ENCODE data around the gene SLC39A13.

DNA sequence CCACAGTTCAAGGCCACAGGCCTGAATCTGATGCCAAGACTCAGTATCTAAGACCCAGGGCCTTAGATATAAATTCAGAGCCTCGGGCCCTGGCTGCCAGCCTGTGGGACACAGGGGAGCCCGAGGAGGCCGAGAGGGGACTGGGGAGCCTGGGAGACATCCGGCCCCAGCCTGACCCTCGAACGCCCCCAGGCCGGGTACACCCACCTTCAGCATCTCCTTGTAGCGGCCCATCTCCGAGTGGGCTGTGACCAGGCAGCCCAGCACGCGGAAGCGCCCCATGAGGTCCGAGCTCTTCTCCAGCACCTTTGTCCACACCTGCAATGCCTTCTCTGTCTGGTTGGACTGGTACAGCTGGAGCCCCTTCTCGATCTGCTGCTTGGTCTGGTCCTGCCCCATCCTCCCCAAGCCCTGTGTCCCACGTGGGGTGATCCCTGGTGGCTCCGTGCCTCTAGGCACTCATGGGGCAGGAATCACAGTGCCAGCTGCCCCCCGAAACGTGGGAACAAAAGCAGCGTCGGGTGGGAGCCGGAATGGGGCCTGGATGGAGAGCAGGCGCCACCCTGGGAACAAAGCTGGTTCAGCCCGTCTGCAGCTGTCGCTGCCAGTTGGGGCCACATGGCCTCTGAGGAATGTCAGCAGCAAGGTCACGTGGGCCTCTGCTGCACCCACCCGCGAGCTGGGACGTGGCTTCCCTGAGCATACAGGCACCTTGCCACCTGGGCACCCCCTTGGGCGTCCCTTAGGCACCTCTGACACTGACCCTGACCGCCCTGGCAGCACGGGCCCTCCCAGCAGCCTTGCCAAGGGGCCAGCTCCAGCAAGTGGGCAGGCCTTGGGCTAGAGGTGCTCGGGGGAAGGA is 40.4 kb downstream of the SLC39A13 start, which contains the start of gene RAPSN:
- TF ChIP-seq, protein P1, sequence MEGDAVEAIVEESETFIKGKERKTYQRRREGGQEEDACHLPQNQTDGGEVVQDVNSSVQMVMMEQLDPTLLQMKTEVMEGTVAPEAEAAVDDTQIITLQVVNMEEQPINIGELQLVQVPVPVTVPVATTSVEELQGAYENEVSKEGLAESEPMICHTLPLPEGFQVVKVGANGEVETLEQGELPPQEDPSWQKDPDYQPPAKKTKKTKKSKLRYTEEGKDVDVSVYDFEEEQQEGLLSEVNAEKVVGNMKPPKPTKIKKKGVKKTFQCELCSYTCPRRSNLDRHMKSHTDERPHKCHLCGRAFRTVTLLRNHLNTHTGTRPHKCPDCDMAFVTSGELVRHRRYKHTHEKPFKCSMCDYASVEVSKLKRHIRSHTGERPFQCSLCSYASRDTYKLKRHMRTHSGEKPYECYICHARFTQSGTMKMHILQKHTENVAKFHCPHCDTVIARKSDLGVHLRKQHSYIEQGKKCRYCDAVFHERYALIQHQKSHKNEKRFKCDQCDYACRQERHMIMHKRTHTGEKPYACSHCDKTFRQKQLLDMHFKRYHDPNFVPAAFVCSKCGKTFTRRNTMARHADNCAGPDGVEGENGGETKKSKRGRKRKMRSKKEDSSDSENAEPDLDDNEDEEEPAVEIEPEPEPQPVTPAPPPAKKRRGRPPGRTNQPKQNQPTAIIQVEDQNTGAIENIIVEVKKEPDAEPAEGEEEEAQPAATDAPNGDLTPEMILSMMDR (IDR thresholded peaks at IDR 0.05; ENCODE audit: low read length): no peak
- TF ChIP-seq EZH2 (optimal IDR thresholded peaks at IDR 0.05; ENCODE audit: low read depth, low read length) (no peak), EZH2phosphoT487 (IDR thresholded peaks at IDR 0.05; ENCODE audit: low read length) (no peak)
